Measurements from ENCODE around the gene ZFP69. TPM values are rescaled to one million over a fixed set of nuclear protein-coding genes. Genes with fewer than 3 reads are reported as not detected.

ZFP69 gene
- total and polyA plus RNA-seq, 2 of the 4 experiments (the other 2 are of a cell fraction) = 1.2 to 1.6 TPM

- H4K91ac ChIP-seq (ENCODE audit: insufficient read depth, low read depth, low read length) = no peak overlapping the region
- H3K79me1 ChIP-seq (ENCODE audit: low read depth in 1 of 2, low read length in 2 of 2) = peaks cover 0 to 11% of the 10 kb centered on the region in 2 experiments; a peak in 2 of 4 replicates
- no peaks in the 10 kb centered on the region for H4K20me1 ChIP-seq (ENCODE audit: insufficient read depth, low read length)
- no peak for TF ChIP-seq NFE2L2 (IDR thresholded peaks at IDR 0.05; ENCODE audit: low read depth, low read length)
- no peak for TF ChIP-seq CHD1 (IDR thresholded peaks at IDR 0.05; ENCODE audit: low read depth, low read length)
- TF ChIP-seq MAFK (IDR thresholded peaks at IDR 0.05; ENCODE audit: low read depth, low read length) = no peak
- TF ChIP-seq RCOR1 (IDR thresholded peaks at IDR 0.05; ENCODE audit: insufficient replicate concordance, low read length) = no peak
- TF ChIP-seq RAD21 (IDR thresholded peaks at IDR 0.05; ENCODE audit: low read length) = no peak
- TF ChIP-seq BHLHE40 (IDR thresholded peaks at IDR 0.05; ENCODE audit: low read depth, low read length) = no peak
- no peak for TF ChIP-seq POLR2A (IDR thresholded peaks at IDR 0.05; ENCODE audit: low read depth, low read length)
- TF ChIP-seq, protein P1, sequence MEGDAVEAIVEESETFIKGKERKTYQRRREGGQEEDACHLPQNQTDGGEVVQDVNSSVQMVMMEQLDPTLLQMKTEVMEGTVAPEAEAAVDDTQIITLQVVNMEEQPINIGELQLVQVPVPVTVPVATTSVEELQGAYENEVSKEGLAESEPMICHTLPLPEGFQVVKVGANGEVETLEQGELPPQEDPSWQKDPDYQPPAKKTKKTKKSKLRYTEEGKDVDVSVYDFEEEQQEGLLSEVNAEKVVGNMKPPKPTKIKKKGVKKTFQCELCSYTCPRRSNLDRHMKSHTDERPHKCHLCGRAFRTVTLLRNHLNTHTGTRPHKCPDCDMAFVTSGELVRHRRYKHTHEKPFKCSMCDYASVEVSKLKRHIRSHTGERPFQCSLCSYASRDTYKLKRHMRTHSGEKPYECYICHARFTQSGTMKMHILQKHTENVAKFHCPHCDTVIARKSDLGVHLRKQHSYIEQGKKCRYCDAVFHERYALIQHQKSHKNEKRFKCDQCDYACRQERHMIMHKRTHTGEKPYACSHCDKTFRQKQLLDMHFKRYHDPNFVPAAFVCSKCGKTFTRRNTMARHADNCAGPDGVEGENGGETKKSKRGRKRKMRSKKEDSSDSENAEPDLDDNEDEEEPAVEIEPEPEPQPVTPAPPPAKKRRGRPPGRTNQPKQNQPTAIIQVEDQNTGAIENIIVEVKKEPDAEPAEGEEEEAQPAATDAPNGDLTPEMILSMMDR (conservative IDR thresholded peaks at IDR 0.05; ENCODE audit: low read depth, low read length) = no peak
- peak overlapping the region; percentile 62 for H3K9ac ChIP-seq (ENCODE audit: low read depth, low read length)
- H4K5ac ChIP-seq (ENCODE audit: low read depth, low read length) = peak overlapping the region; percentile 19; the same call in 1 of the 2 replicates
- H3K4ac ChIP-seq (ENCODE audit: low read depth, low read length) = peak overlapping the region; percentile 64
- H3K27ac ChIP-seq (ENCODE audit: insufficient read depth, low read length) = peak overlapping the region; percentile 7; the same call in 1 of the 2 replicates
- dilution Hi-C loops (cut with HindIII; ENCODE audit: low sequenced_read_pairs, unreplicated experiment) (no loop called here), intact Hi-C loops (cut with micrococcal nuclease) (no loop called here), in situ Hi-C loops (cut with MboI; ENCODE audit: low sequenced_read_pairs) (no loop called here)
- peaks cover 16% of the 10 kb centered on the region for H3K9me3 ChIP-seq (ENCODE audit: control insufficient read depth, insufficient read depth, low read length)
- H3K4me2 ChIP-seq (ENCODE audit: low read depth, low read length) = peak overlapping the region; percentile 89
- peak overlapping the region; percentile 44 to 63; a peak in 2 of 4 replicates for H4K8ac ChIP-seq (ENCODE audit: low read depth in 2 of 2, low read length in 2 of 2)
- H2AFZ ChIP-seq (replicated peaks; ENCODE audit: low read length, poor library complexity) = peak overlapping the region; percentile 88
- H3K27me3 ChIP-seq (ENCODE audit: control insufficient read depth, insufficient read depth, low read length) = no peaks in the 10 kb centered on the region
- WGBS, 2 experiments (ENCODE audit: extremely low coverage in 2 of 2, insufficient read length in 1 of 2) = 0% methylated on average over 4 of the region's 17 CpGs; no CpG with 5 or more reads in 1 of the 2 experiments
- H2BK15ac ChIP-seq (ENCODE audit: low read depth, low read length) = no peak overlapping the region
- peak overlapping the region; percentile 90 for H3K14ac ChIP-seq (replicated peaks; ENCODE audit: low read depth, low read length)
- H3K9me1 ChIP-seq (ENCODE audit: insufficient read depth, low read length) = no peaks in the 10 kb centered on the region; the same call in 1 of the 2 replicates
- H3K4me3 ChIP-seq (ENCODE audit: insufficient read depth, low read depth, low read length) = peak overlapping the region; percentile 98
- H3K56ac ChIP-seq (ENCODE audit: extremely low read depth, insufficient read depth, low read length) = peak overlapping the region; percentile 50; the same call in 1 of the 2 replicates
- DNase-seq = peak; percentile 16
- H3K36me3 ChIP-seq (ENCODE audit: control insufficient read depth, insufficient read depth, low read length) = peaks cover 3% of the 10 kb centered on the region
- peak overlapping the region; percentile 79; the same call in 1 of the 2 replicates for H3K23ac ChIP-seq (ENCODE audit: low read depth, low read length)
- ChIA-PET POLR2A (ENCODE audit: unreplicated experiment) (no interaction called here), CTCF (interaction anchor here (0.5 kb wide), 1 partner anchor 270 kb away, joined by 3 read pairs; no protein-coding TSS in a partner anchor)
- no TSS peak for BruUV-seq (replicated peaks)
- H2BK5ac ChIP-seq (ENCODE audit: low read depth, low read length, poor library complexity, severe bottlenecking) = no peak overlapping the region
- no peak overlapping the region for H2AK5ac ChIP-seq (ENCODE audit: low read depth, low read length)
- peak overlapping the region; percentile 63 for H2AK9ac ChIP-seq (replicated peaks; ENCODE audit: low read depth, low read length, poor library complexity)
- H3K18ac ChIP-seq (ENCODE audit: low read depth, low read length) = no peak overlapping the region
- peak overlapping the region; percentile 23; the same call in 1 of the 2 replicates for H2BK120ac ChIP-seq (ENCODE audit: low read depth, low read length)
- 0 out of 2 replicates have a peak, but pooled peaks cover 2% of the 10 kb centered on the region for H3K4me1 ChIP-seq (ENCODE audit: control insufficient read depth, insufficient read depth, low read length)
- ATAC-seq (ENCODE audit: low read depth) = peak; percentile 53
- no peak overlapping the region for H2BK20ac ChIP-seq (ENCODE audit: low read depth, low read length)
These were observed 576 bp downstream of the ZFP69 start for GRCh38 chr1:40477678-40478053.
